ENCODE data around the gene NEU4. TPM values are rescaled to one million over a fixed set of nuclear protein-coding genes. Genes with fewer than 3 reads are reported as not detected.

The NEU4 gene
- total RNA-seq, 2 experiments from 2014 or later, result 0.31 to 0.36 TPM

- DNase-seq, result peak; percentile 90
- intact Hi-C loops (cut with micrococcal nuclease), result loop anchor here (1.0 to 10.0 kb wide), 2 partner anchors 14 to 1294 kb away; partner anchors contain the start of genes DUSP28 and RNPEPL1
- POLR2A ChIA-PET, result interaction anchor here (1.0 to 3.2 kb wide), 6 partner anchors 10 to 155 kb away, joined by 3 to 21 read pairs (median 6); no protein-coding TSS in a partner anchor
- no peaks in the 10 kb centered on the region for H3K9me3 Mint-ChIP-seq
- H3K27me3 Mint-ChIP-seq, result no peaks in the 10 kb centered on the region
- H3K36me3 Mint-ChIP-seq, result peaks cover 19% of the 10 kb centered on the region
- peaks cover 47% of the 10 kb centered on the region for H3K4me1 Mint-ChIP-seq (ENCODE audit: low read depth)
- CTCF ChIA-PET, result interaction anchor here (2.3 kb wide), 1 partner anchor 20 kb away, joined by 14 read pairs; no protein-coding TSS in a partner anchor
- peak within 1 kb of the TSS; percentile 90 for H3K4me3 Mint-ChIP-seq
- H3K27ac Mint-ChIP-seq, result peak within 1 kb of the TSS; percentile 95
These were observed 49.4 kb downstream of the NEU4 start, which contains the start of gene PDCD1 for GRCh38 chr2:241858206-241859016. Gene PDCD1, minus strand, starts transcription at chr2:241858894. Its CDS starts 56 bp downstream, at chr2:241858838.

GRCh38 chr2:241859017-241859435, 50.0 kb downstream of the NEU4 start:
- H3K27me3 Mint-ChIP-seq, result no peaks in the 10 kb centered on the region
- peaks cover 52% of the 10 kb centered on the region for H3K4me1 Mint-ChIP-seq (ENCODE audit: low read depth)
- CTCF ChIA-PET, result interaction anchor here (0.9 to 2.3 kb wide), 5 partner anchors 9 to 126 kb away, joined by 3 to 14 read pairs (median 4); no protein-coding TSS in a partner anchor
- peaks cover 19% of the 10 kb centered on the region for H3K36me3 Mint-ChIP-seq
- no peaks in the 10 kb centered on the region for H3K9me3 Mint-ChIP-seq
- peak overlapping the region; percentile 90 for H3K4me3 Mint-ChIP-seq
- intact Hi-C loops (cut with micrococcal nuclease), result loop anchor here (1.0 to 10.0 kb wide), 2 partner anchors 15 to 1294 kb away; partner anchors contain the start of genes DUSP28 and RNPEPL1
- DNase-seq, result no peak
- POLR2A ChIA-PET, result interaction anchor here (1.0 to 3.2 kb wide), 8 partner anchors 9 to 129 kb away, joined by 3 to 21 read pairs (median 4); partner anchors contain the start of gene D2HGDH
- H3K27ac Mint-ChIP-seq, result peak overlapping the region; percentile 95

DNA sequence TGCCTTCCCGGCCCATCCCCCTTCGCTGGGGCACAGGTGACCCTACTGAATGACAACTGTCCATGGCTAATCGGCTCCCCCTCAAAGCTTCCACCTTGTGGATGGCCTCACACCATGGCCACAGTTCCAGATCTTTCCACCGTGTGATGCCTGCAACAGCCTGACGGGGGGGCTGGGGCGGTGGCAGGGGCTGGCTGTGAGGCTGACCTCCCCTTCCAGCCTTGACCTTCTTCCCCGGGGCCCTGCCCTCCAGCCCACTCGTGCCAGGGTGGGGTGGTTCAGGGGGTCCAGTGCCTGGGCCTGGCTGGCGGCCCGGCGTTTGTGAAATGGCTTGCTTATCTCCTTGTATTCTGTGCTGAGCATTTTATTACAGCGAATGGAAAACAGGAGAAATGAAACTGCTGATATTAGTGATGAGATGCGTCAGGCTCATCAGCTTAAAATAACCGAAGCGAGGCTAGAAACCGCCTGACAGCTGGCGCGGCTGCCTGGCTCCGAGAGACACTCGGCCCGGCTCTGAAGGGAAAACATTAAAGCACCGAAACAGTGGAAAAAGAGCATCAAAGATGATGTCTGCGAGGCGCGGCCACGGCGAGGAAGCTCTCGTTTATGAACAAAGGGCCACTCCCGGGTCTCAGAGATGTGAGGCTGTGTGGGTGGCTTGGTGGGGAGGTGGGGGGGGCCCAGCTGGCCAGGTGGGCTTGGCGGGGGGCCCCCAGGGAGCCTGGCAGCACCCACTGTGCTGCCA, 50.6 kb downstream of the NEU4 start:
- CTCF ChIA-PET, result interaction anchor here (0.6 to 2.3 kb wide), 9 partner anchors 9 to 176 kb away, joined by 3 to 14 read pairs (median 4); partner anchors contain the start of genes DTYMK and ING5
- Mint-ChIP-seq H3K4me1 (ENCODE audit: low read depth) (peaks cover 57% of the 10 kb centered on the region), H3K36me3 (peaks cover 19% of the 10 kb centered on the region), H3K27me3 (peaks cover 4% of the 10 kb centered on the region), H3K27ac (peak overlapping the region; percentile 95), H3K9me3 (no peaks in the 10 kb centered on the region), H3K4me3 (peak overlapping the region; percentile 90)
- peak; percentile 85 for DNase-seq
- POLR2A ChIA-PET, result interaction anchor here (0.8 to 3.2 kb wide), 12 partner anchors 9 to 129 kb away, joined by 3 to 21 read pairs (median 4); partner anchors contain the start of gene D2HGDH
- intact Hi-C loops (cut with micrococcal nuclease), result loop anchor here (1.0 to 10.0 kb wide), 4 partner anchors 15 to 1295 kb away; partner anchors contain the start of genes D2HGDH, DUSP28 and RNPEPL1

GRCh38 chr2:241860184-241861078, 51.4 kb downstream of the NEU4 start:
- peaks cover 4% of the 10 kb centered on the region for H3K27me3 Mint-ChIP-seq
- H3K27ac Mint-ChIP-seq, result peak overlapping the region; percentile 95
- peak overlapping the region; percentile 90 for H3K4me3 Mint-ChIP-seq
- CTCF ChIA-PET, result interaction anchor here (0.6 to 2.3 kb wide), 9 partner anchors 8 to 176 kb away, joined by 3 to 14 read pairs (median 4); partner anchors contain the start of genes DTYMK and ING5
- no peaks in the 10 kb centered on the region for H3K9me3 Mint-ChIP-seq
- peaks cover 66% of the 10 kb centered on the region for H3K4me1 Mint-ChIP-seq (ENCODE audit: low read depth)
- POLR2A ChIA-PET, result interaction anchor here (0.8 to 3.2 kb wide), 10 partner anchors 8 to 126 kb away, joined by 3 to 21 read pairs (median 4); partner anchors contain the start of gene D2HGDH
- intact Hi-C loops (cut with micrococcal nuclease), result loop anchor here (5.0 kb wide), 2 partner anchors 98 to 128 kb away; partner anchors contain the start of gene D2HGDH
- H3K36me3 Mint-ChIP-seq, result peaks cover 18% of the 10 kb centered on the region
- no peak for DNase-seq

GRCh38 chr2:241861264-241861663, 52.3 kb downstream of the NEU4 start:
- peaks cover 4% of the 10 kb centered on the region for H3K27me3 Mint-ChIP-seq
- intact Hi-C loops (cut with micrococcal nuclease), result loop anchor here (5.0 kb wide), 2 partner anchors 99 to 129 kb away; partner anchors contain the start of gene D2HGDH
- POLR2A ChIA-PET, result no interaction called here
- peak overlapping the region; percentile 95 for H3K27ac Mint-ChIP-seq
- H3K4me3 Mint-ChIP-seq, result peak overlapping the region; percentile 36
- CTCF ChIA-PET, result no interaction called here
- H3K36me3 Mint-ChIP-seq, result peaks cover 13% of the 10 kb centered on the region
- peaks cover 67% of the 10 kb centered on the region for H3K4me1 Mint-ChIP-seq (ENCODE audit: low read depth)
- H3K9me3 Mint-ChIP-seq, result no peaks in the 10 kb centered on the region
- DNase-seq, result no peak

GRCh38 chr2:241862093-241862492, 53.1 kb downstream of the NEU4 start:
- ChIA-PET CTCF (no interaction called here), POLR2A (interaction anchor here (0.6 kb wide), 1 partner anchor 175 kb away, joined by 3 read pairs; the partner anchor contains the start of gene DTYMK)
- no peak for DNase-seq
- Mint-ChIP-seq H3K27me3 (peaks cover 4% of the 10 kb centered on the region), H3K9me3 (no peaks in the 10 kb centered on the region), H3K4me3 (no peak overlapping the region), H3K27ac (peak overlapping the region; percentile 95), H3K36me3 (peaks cover 6% of the 10 kb centered on the region), H3K4me1 (ENCODE audit: low read depth) (peaks cover 64% of the 10 kb centered on the region)
- intact Hi-C loops (cut with micrococcal nuclease), result loop anchor here (5.0 kb wide), 2 partner anchors 100 to 130 kb away; partner anchors contain the start of gene D2HGDH

DNA sequence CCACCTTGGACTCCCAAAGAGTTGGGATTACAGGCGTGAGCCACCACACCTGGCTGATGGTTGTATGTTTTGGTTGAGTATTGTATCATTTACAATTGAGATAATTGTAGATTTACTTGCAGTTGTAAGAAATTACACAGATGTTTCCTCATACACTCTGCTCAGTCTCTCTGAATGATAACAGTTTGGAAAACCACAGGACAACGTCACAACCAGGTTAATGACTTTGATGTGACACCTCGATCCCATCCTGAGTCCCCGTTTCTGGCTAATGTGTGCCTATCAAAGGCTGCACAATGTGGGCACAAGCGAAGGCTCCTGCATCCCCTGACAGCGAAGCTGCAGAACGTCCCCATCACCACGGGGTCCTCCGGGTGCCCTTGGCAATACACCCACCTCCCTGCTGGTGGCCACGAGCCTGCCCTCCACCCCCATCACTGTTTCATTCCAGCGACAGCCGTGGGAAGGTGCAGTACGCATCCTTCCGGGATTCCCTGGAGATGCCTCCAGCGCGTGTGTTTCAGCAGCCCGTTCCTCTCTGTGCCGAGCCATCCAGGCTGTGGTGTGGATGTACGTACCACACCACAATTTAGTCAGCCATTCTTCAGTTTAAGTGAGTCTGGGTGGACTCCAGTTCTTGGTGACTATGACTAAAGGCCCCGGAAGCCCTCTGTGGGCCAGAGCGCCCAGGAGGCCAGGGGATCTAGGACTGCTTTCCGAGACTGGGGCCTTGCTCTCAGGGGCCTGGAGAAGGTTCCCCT, 54.0 kb downstream of the NEU4 start:
- CTCF ChIA-PET, result no interaction called here
- peaks cover 3% of the 10 kb centered on the region for H3K36me3 Mint-ChIP-seq
- H3K4me3 Mint-ChIP-seq, result peak overlapping the region; percentile 66
- H3K27ac Mint-ChIP-seq, result peak overlapping the region; percentile 95
- DNase-seq, result no peak
- POLR2A ChIA-PET, result no interaction called here
- no peaks in the 10 kb centered on the region for H3K9me3 Mint-ChIP-seq
- intact Hi-C loops (cut with micrococcal nuclease), result loop anchor here (1.0 to 5.0 kb wide), 3 partner anchors 101 to 243 kb away; partner anchors contain the start of gene D2HGDH
- H3K27me3 Mint-ChIP-seq, result peaks cover 4% of the 10 kb centered on the region
- peaks cover 73% of the 10 kb centered on the region for H3K4me1 Mint-ChIP-seq (ENCODE audit: low read depth)

DNA sequence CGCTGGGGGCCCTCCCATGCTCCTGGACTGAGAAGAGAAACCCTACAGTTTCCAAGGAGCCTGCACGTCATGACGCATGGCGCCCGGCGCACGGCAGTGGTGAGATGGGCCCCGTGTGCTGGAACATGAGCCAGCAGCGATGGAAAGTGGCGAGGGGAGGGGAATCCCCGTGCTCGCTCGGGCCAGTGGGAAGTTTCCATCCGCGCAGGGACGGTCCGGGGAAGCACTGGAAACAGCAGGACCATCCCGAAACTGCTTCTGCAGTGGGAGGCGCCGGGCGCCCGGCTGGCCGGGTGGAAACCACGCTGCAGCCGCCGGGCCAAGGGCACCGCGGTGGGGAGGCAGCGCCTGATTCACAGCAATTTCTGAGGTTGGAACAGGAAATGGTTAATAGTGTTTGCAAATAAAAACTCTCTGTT, 54.6 kb downstream of the NEU4 start:
- intact Hi-C loops (cut with micrococcal nuclease), result loop anchor here (1.0 to 5.0 kb wide), 3 partner anchors 101 to 243 kb away; partner anchors contain the start of gene D2HGDH
- ChIA-PET CTCF (no interaction called here), POLR2A (no interaction called here)
- DNase-seq, result peak; percentile 87
- Mint-ChIP-seq H3K9me3 (no peaks in the 10 kb centered on the region), H3K4me1 (ENCODE audit: low read depth) (peaks cover 79% of the 10 kb centered on the region), H3K4me3 (peak overlapping the region; percentile 66), H3K27ac (peak overlapping the region; percentile 95), H3K36me3 (no peaks in the 10 kb centered on the region), H3K27me3 (peaks cover 4% of the 10 kb centered on the region)

DNA sequence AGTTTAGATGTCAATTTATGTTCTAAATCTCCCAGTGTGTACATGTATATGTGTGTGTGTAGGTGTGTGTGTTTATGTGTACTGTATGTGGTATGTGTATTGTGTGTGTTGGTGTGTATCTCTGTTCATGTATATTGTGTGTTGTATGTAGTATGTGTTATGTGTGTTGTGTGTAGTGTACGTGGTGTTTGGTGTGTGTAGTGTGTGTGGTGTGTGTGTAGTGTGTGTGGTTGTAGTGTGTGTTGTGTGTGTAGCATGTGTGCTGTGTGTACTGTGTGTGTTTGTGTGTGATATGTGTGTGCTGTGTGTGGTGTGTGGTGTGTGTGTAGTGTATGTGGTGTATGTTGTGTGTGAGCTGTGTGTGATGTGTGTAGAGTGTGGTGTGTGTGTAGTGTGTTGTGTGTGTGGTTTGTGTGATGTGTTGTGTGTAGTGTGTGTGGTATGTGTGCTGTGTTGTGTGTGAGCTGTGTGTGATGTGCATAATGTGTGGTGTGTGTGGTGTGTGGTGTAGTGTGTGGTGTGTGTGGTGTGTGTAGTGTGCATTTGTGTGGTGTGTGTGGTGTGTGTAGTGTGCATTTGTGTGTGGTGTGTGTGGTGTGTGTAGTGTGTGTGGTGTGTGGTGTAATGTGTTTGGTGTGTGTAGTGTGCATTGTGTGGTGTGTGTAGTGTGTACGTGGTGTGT, 55.3 kb downstream of the NEU4 start:
- Mint-ChIP-seq H3K4me3 (peak overlapping the region; percentile 43), H3K9me3 (no peaks in the 10 kb centered on the region), H3K27ac (peak overlapping the region; percentile 95), H3K36me3 (no peaks in the 10 kb centered on the region), H3K4me1 (ENCODE audit: low read depth) (peaks cover 84% of the 10 kb centered on the region), H3K27me3 (peaks cover 4% of the 10 kb centered on the region)
- no peak for DNase-seq
- ChIA-PET CTCF (no interaction called here), POLR2A (no interaction called here)
- intact Hi-C loops (cut with micrococcal nuclease), result loop anchor here (5.0 kb wide), 2 partner anchors 102 to 132 kb away; partner anchors contain the start of gene D2HGDH

DNA sequence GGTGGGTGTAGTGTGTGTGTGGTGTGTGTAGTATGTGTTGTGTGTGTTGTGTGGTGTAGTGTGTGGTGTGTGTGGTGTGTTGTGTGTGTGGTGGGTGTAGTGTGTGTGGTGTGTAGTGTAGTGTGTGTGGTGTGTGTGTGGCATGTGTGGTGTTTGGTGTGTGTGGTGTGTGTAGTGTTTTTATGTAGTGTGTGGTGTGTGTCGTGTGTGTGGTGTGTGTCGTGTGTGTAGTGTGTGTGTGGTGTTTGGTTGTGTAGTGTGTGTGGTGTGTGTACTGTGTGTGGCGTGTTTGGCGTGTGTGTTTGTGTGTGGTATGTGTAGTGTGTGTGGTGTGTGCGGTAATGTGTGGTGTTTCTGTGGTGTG, 55.8 kb downstream of the NEU4 start:
- ChIA-PET POLR2A (no interaction called here), CTCF (no interaction called here)
- Mint-ChIP-seq H3K27ac (peak overlapping the region; percentile 55), H3K36me3 (no peaks in the 10 kb centered on the region), H3K4me1 (ENCODE audit: low read depth) (peaks cover 83% of the 10 kb centered on the region), H3K9me3 (no peaks in the 10 kb centered on the region), H3K27me3 (peaks cover 4% of the 10 kb centered on the region), H3K4me3 (no peak overlapping the region)
- intact Hi-C loops (cut with micrococcal nuclease), result loop anchor here (5.0 kb wide), 2 partner anchors 103 to 133 kb away; partner anchors contain the start of gene D2HGDH
- no peak for DNase-seq

Data from activated CD4-positive, alpha-beta memory T cell treated with anti-CD3 and anti-CD28 coated beads for 36 hours (primary cell).